ENCODE results near the gene SMYD3.
A peak's percentile ranks its signal among the peaks of the same experiment; 100 is the strongest.

Gene SMYD3

DNA sequence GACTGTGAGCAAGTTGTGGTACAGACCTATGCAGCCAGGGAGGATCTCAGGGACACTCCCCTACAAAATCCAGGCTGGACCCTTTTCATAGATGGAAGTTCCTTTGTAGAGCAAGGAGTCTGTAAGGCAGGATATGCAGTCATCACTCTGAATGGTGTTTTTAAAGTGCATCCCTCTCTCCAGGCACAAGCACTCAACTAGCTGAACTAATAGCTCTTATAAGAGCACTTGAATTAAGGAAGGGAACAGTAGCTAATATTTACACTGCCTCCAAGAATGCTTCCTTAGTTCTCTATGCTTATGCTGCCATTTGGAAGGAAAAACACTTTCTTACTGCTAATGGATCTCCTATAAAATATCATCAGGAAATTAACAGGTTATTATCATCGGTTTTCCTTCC is 27.0 kb upstream of the SMYD3 start:
- Histone ChIP-seq H2AFZ (ENCODE audit: low read length) (no peak overlapping the region), H3K4me1 (ENCODE audit: insufficient read depth, low read length, poor library complexity, severe bottlenecking) (no peaks in the 10 kb centered on the region), H3K9me3 (ENCODE audit: insufficient read depth, low read depth, low read length) (peaks cover 19% of the 10 kb centered on the region; the same call in 1 of the 2 replicates), H3K36me3 (ENCODE audit: insufficient read depth, low read length) (no peaks in the 10 kb centered on the region), H3K4me3 (ENCODE audit: low read length, poor library complexity, severe bottlenecking) (no peak overlapping the region), H3F3A (ENCODE audit: low read depth) (no peaks in the 10 kb centered on the region), H3K27me3 (ENCODE audit: insufficient read depth, low read length, poor library complexity, severe bottlenecking) (no peaks in the 10 kb centered on the region), H3K9me2 (replicated peaks; ENCODE audit: low read depth, low read length) (no peaks in the 10 kb centered on the region), H3K9ac (ENCODE audit: low read depth, low read length, poor library complexity, severe bottlenecking) (no peak overlapping the region), H3K4me2 (ENCODE audit: low read depth, low read length, poor library complexity, severe bottlenecking) (no peak overlapping the region), H4K20me1 (ENCODE audit: insufficient read depth, low read length, poor library complexity, severe bottlenecking) (no peaks in the 10 kb centered on the region), H3K79me2 (ENCODE audit: insufficient read depth, low read length) (no peaks in the 10 kb centered on the region)
- TF ChIP-seq EZH2phosphoT487 (IDR thresholded peaks at IDR 0.05; ENCODE audit: borderline replicate concordance): no peak
- TF ChIP-seq CTCF (conservative IDR thresholded peaks at IDR 0.05; ENCODE audit: low read length): no peak

GRCh38 chr1:246533371-246533905 is 26.4 kb upstream of the SMYD3 start:
- Histone ChIP-seq H4K20me1 (ENCODE audit: insufficient read depth, low read length, poor library complexity, severe bottlenecking) (no peaks in the 10 kb centered on the region), H3K9me3 (ENCODE audit: insufficient read depth, low read depth, low read length) (peaks cover 19% of the 10 kb centered on the region; the same call in 1 of the 2 replicates), H3K4me1 (ENCODE audit: insufficient read depth, low read length, poor library complexity, severe bottlenecking) (no peaks in the 10 kb centered on the region), H3F3A (ENCODE audit: low read depth) (no peaks in the 10 kb centered on the region), H3K27me3 (ENCODE audit: insufficient read depth, low read length, poor library complexity, severe bottlenecking) (no peaks in the 10 kb centered on the region), H2AFZ (ENCODE audit: low read length) (no peak overlapping the region), H3K36me3 (ENCODE audit: insufficient read depth, low read length) (no peaks in the 10 kb centered on the region), H3K9me2 (replicated peaks; ENCODE audit: low read depth, low read length) (no peaks in the 10 kb centered on the region), H3K4me3 (ENCODE audit: low read length, poor library complexity, severe bottlenecking) (no peak overlapping the region), H3K79me2 (ENCODE audit: insufficient read depth, low read length) (no peaks in the 10 kb centered on the region), H3K4me2 (ENCODE audit: low read depth, low read length, poor library complexity, severe bottlenecking) (no peak overlapping the region), H3K9ac (ENCODE audit: low read depth, low read length, poor library complexity, severe bottlenecking) (no peak overlapping the region)
- no peak for TF ChIP-seq EZH2phosphoT487 (IDR thresholded peaks at IDR 0.05; ENCODE audit: borderline replicate concordance)
- no peak for TF ChIP-seq CTCF (conservative IDR thresholded peaks at IDR 0.05; ENCODE audit: low read length)

DNA sequence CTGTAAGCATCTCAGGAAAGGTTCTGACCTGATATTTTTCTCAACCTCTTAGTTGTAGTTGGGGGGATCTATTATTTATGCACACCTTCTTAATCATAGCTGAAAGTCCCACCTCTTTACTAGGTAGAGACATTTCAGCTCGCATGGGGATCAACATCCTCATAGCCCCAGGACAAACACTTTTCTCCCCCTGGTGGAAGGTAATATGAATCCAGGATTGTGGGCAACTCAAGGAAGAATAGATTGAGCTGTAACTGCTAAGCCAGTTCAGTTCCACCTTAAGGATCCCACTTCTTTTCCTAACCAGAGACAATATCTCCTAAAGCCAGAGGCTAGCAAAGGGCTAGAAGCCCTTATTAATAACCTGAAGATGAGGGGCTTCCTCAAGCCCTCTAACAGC is 25.4 kb upstream of the SMYD3 start:
- H3K27me3 ChIP-seq (ENCODE audit: insufficient read depth, low read length, poor library complexity, severe bottlenecking): no peaks in the 10 kb centered on the region

More for the DNA sequence above, 25.4 kb upstream of the SMYD3 start:
- no peak overlapping the region for H2AFZ ChIP-seq (ENCODE audit: low read length)
- TF ChIP-seq EZH2phosphoT487 (IDR thresholded peaks at IDR 0.05; ENCODE audit: borderline replicate concordance) (no peak), CTCF (conservative IDR thresholded peaks at IDR 0.05; ENCODE audit: low read length) (peak; percentile 24; the same call in 1 of the 2 replicates)
- no peak overlapping the region for H3K4me2 ChIP-seq (ENCODE audit: low read depth, low read length, poor library complexity, severe bottlenecking)
- no peaks in the 10 kb centered on the region for H3K79me2 ChIP-seq (ENCODE audit: insufficient read depth, low read length)
- H3K36me3 ChIP-seq (ENCODE audit: insufficient read depth, low read length): no peaks in the 10 kb centered on the region
- peaks cover 19% of the 10 kb centered on the region; the same call in 1 of the 2 replicates for H3K9me3 ChIP-seq (ENCODE audit: insufficient read depth, low read depth, low read length)
- no peak overlapping the region for H3K4me3 ChIP-seq (ENCODE audit: low read length, poor library complexity, severe bottlenecking)
- H3K4me1 ChIP-seq (ENCODE audit: insufficient read depth, low read length, poor library complexity, severe bottlenecking): peaks cover 8% of the 10 kb centered on the region
- no peak overlapping the region for H3K9ac ChIP-seq (ENCODE audit: low read depth, low read length, poor library complexity, severe bottlenecking)
- H3F3A ChIP-seq (ENCODE audit: low read depth): no peaks in the 10 kb centered on the region
- no peaks in the 10 kb centered on the region for H3K9me2 ChIP-seq (replicated peaks; ENCODE audit: low read depth, low read length)
- no peaks in the 10 kb centered on the region for H4K20me1 ChIP-seq (ENCODE audit: insufficient read depth, low read length, poor library complexity, severe bottlenecking)

All from Loucy (cell line).